Transverse colon (tissue), 4 donors: Measurements from ENCODE around the gene ZNF248. TPM values are rescaled to one million over a fixed set of nuclear protein-coding genes. Genes with fewer than 3 reads are reported as not detected.

Experiments
- DNase-seq: peaks from one replicate; pipeline ENCODE4 v3.0.0-alpha.2; 2019
- H3K27ac ChIP-seq, 4 donors: fragments of 200-600 bp; sonication (generic); 2 replicates each; pipeline ENCODE4 v1.5.1; 2016 to 2018; ENCODE audit warnings: inconsistent platforms in 4 of 4
- H3K27me3 ChIP-seq: fragments of 200-600 bp; sonication (generic); 2 replicates; pipeline ENCODE4 v1.5.1; 2017; ENCODE audit warnings: inconsistent platforms
- H3K36me3 ChIP-seq, 4 donors: fragments of 200-600 bp; sonication (generic); 2 replicates each; pipeline ENCODE4 v1.5.1; 2017 to 2019; ENCODE audit warnings: inconsistent platforms in 4 of 4
- H3K4me1 ChIP-seq, 4 donors: fragments of 200-600 bp; sonication (generic); 2 replicates each; pipeline ENCODE4 v1.5.1; 2017 to 2020; ENCODE audit warnings: inconsistent platforms in 4 of 4
- H3K4me3 ChIP-seq, 4 donors: fragments of 200-600 bp; sonication (generic); 1 replicate in 1 of 4; 2 replicates in 3 of 4; pipeline versions ENCODE4 v1.5.1 to v1.6.1; 2017 to 2019; ENCODE audit warnings: inconsistent platforms in 4 of 4
- H3K9me3 ChIP-seq, 2 donors: fragments of 200-600 bp; sonication (generic); 2 replicates each; pipeline ENCODE4 v1.5.1; 2017 to 2019; ENCODE audit warnings: inconsistent platforms in 2 of 2
- CTCF ChIP-seq, 5 experiments: fragments of 200-600 bp in 3 of 5; fragments of 450-650 bp in 2 of 5; sonication (generic) in 3 of 5; IDR thresholded peaks; 1 replicate in 2 of 5; 2 replicates in 3 of 5; pipeline ENCODE4 v1.5.1; 2016 to 2017; ENCODE audit warnings: antibody characterized with exemption in 5 of 5, inconsistent platforms in 3 of 5, mild to moderate bottlenecking in 2 of 5, moderate library complexity in 1 of 5
- EP300 ChIP-seq: sonication (generic); formaldehyde crosslinking; IDR thresholded peaks from one replicate; pipeline ENCODE4 v1.6.1; 2017; ENCODE audit warnings: antibody characterized with exemption, low read depth
- POLR2A ChIP-seq: fragments of 450-650 bp; IDR thresholded peaks from one replicate; pipeline ENCODE4 v1.6.1; 2016; ENCODE audit warnings: antibody characterized with exemption, mild to moderate bottlenecking, moderate library complexity
- POLR2AphosphoS5 ChIP-seq, 3 donors: sonication (generic); formaldehyde crosslinking; IDR thresholded peaks; one replicate each; pipeline ENCODE4 v1.6.1; 2016; ENCODE audit warnings: antibody characterized with exemption in 3 of 3
- WGBS, 2 donors: methylation state at CpG; one replicate each; pipeline ENCODE4 v1.1.5; 2018; ENCODE audit warnings: low coverage in 1 of 2; 5-methylcytosine and 5-hydroxymethylcytosine counted together
- in situ Hi-C, 4 donors: fragments of 200-750 bp; cut with MboI; loops; one replicate each; pipeline versions ENCODE4 v1.15.0 to v1.15.1; 2017; ENCODE audit warnings: low sequenced_read_pairs in 3 of 4, low pct_ligation_motif_present in 1 of 4, low pct_unique_long_range_greater_than_20kb in 1 of 4
- intact Hi-C: fragments of 100-400 bp; cut with DNase I; formaldehyde crosslinking; loops from one replicate; pipeline ENCODE4 v1.15.1; 2023; ENCODE audit warnings: low total_unique reads
- total RNA-seq, 4 donors: library from RNA; depleted of rRNA; stranded (reverse); fragments of >200 nt; gene quantifications; one replicate each; pipeline ENCODE4 v1.1.0, GENCODE V29; 2016

The ZNF248 gene
- total RNA-seq, 4 donors from 2014 or later, result 13.8 to 24.7 (median 19.1) TPM

DNA sequence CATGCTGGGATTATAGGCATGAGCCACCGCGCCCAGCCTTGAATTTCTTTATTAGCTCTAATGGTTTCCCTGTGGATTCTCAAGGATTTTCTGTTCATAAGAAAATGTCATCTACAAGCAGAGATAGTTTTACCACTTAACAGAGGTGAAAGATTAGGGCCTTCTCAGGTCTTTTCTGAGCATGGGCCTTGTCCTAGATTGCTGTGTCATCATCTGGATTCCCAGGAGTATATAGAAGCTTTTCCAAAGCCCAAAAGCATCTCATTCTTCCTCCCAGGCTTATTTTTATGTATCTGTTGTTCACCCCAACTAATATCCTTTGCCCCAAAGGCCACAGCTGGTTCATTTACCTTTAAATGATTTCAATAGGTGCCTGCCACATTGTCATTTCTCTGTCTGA is 13.7 kb upstream of the ZNF248 start:
- Histone ChIP-seq H3K9me3 (no peaks in the 10 kb centered on the region), H3K27me3 (no peaks in the 10 kb centered on the region), H3K4me1 (no peaks in the 10 kb centered on the region), H3K27ac (no peak overlapping the region), H3K36me3 (no peaks in the 10 kb centered on the region), H3K4me3 (no peak overlapping the region)
- intact Hi-C loops, result no loop called here
- TF ChIP-seq POLR2AphosphoS5 (IDR thresholded peaks at IDR 0.05) (no peak), EP300 (no peak), CTCF (IDR thresholded peaks at IDR 0.05) (no peak), POLR2A (no peak)
- DNase-seq, result no peak
- 80 to 82% methylated on average over 2 of the region's 2 CpGs for WGBS, 2 donors
- in situ Hi-C loops, result loop anchor here in 2 of 4 donors (25.0 kb wide), 2 partner anchors 141 to 216 kb away; partner anchors contain the start of genes ZNF33A (in 1 of the 2) and ZNF37A (in 1 of the 2)

GRCh38 chr10:37868796-37869195 is 11.4 kb upstream of the ZNF248 start:
- Histone ChIP-seq H3K27ac (no peak overlapping the region), H3K36me3 (no peaks in the 10 kb centered on the region), H3K4me1 (no peaks in the 10 kb centered on the region), H3K27me3 (no peaks in the 10 kb centered on the region), H3K4me3 (no peak overlapping the region), H3K9me3 (no peaks in the 10 kb centered on the region)
- in situ Hi-C loops (loop anchor here in 2 of 4 donors (10.0 to 25.0 kb wide), 3 partner anchors 106 to 219 kb away; partner anchors contain the start of genes ZNF25 (in 1 of the 2), ZNF33A (in 1 of the 2) and ZNF37A (in 1 of the 2)), intact Hi-C loops (no loop called here)
- 82 to 86% methylated on average over 3 of the region's 3 CpGs for WGBS, 2 donors
- TF ChIP-seq EP300, result no peak
- no peak for TF ChIP-seq POLR2A
- no peak for TF ChIP-seq CTCF (IDR thresholded peaks at IDR 0.05)
- no peak for TF ChIP-seq POLR2AphosphoS5 (IDR thresholded peaks at IDR 0.05)
- DNase-seq, result no peak

GRCh38 chr10:37865957-37866803 is 8.8 kb upstream of the ZNF248 start:
- Histone ChIP-seq H3K36me3 (no peaks in the 10 kb centered on the region), H3K27ac (peak overlapping the region in 2 of 4 donors; percentile 20 to 21), H3K4me3 (no peak overlapping the region), H3K4me1 (peaks cover 0 to 4% (median 2%) of the 10 kb centered on the region in 4 donors), H3K9me3 (no peaks in the 10 kb centered on the region), H3K27me3 (no peaks in the 10 kb centered on the region)
- in situ Hi-C loops, result loop anchor here in 2 of 4 donors (10.0 to 25.0 kb wide), 3 partner anchors 109 to 221 kb away; partner anchors contain the start of genes ZNF25 (in 1 of the 2), ZNF33A (in 1 of the 2) and ZNF37A (in 1 of the 2)
- 71 to 81% methylated on average over 9 of the region's 9 CpGs for WGBS, 2 donors
- DNase-seq, result peak; percentile 53
- TF ChIP-seq POLR2A (no peak), POLR2AphosphoS5 (IDR thresholded peaks at IDR 0.05) (no peak), EP300 (no peak), CTCF (IDR thresholded peaks at IDR 0.05) (no peak)
- intact Hi-C loops, result no loop called here

DNA sequence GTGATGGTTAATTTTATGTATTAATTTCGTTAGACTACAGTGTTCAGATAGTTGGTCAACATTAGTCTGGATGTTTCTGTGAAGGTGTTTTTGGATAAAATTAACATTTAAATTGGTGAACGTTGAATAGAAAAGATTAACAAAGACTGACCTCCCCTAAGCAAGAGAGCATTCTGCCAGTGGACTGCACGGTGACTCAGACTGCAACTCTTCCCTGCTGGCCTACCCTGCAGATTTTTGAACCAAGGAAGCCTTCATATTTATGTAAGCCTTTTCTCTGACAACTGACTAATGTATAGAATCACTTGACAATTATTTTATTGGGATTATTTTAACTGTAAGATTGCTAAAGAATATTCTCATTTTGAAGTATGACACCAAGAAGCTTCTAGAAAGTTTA is 7.9 kb upstream of the ZNF248 start:
- Histone ChIP-seq H3K36me3 (no peaks in the 10 kb centered on the region), H3K9me3 (no peaks in the 10 kb centered on the region), H3K4me1 (peaks cover 3 to 10% (median 4%) of the 10 kb centered on the region in 4 donors), H3K4me3 (no peak overlapping the region), H3K27me3 (no peaks in the 10 kb centered on the region), H3K27ac (no peak overlapping the region)
- intact Hi-C loops, result no loop called here
- no peak for DNase-seq
- WGBS, 2 donors, result 77 to 79% methylated on average over 3 of the region's 3 CpGs
- no peak for TF ChIP-seq POLR2AphosphoS5 (IDR thresholded peaks at IDR 0.05)
- no peak for TF ChIP-seq POLR2A
- TF ChIP-seq EP300, result no peak
- TF ChIP-seq CTCF (IDR thresholded peaks at IDR 0.05), result no peak
- in situ Hi-C loops, result loop anchor here in 2 of 4 donors (10.0 to 25.0 kb wide), 3 partner anchors 110 to 222 kb away; partner anchors contain the start of genes ZNF25 (in 1 of the 2), ZNF33A (in 1 of the 2) and ZNF37A (in 1 of the 2)
